OCI-LY1 (cell line): Measurements from ENCODE around the gene MRTFB.

Experiments used
- EZH2 ChIP-seq: fragments of 200-600 bp; sonication (generic), shearing (Covaris generic); IDR thresholded peaks from 2 replicates; pipeline ENCODE4 v1.8.0; 2017; ENCODE audit warnings: borderline replicate concordance, mixed run types, mild to moderate bottlenecking, antibody characterized with exemption, low read length, moderate library complexity, mixed read lengths
- TF ChIP-seq, protein P1 (sequence below): fragments of 200-600 bp; sonication (generic), shearing (Covaris generic); IDR thresholded peaks from 2 replicates; pipeline ENCODE4 v1.5.1; 2017; ENCODE audit warnings: mild to moderate bottlenecking, antibody characterized with exemption, low read length, moderate library complexity, mixed read lengths

DNA sequence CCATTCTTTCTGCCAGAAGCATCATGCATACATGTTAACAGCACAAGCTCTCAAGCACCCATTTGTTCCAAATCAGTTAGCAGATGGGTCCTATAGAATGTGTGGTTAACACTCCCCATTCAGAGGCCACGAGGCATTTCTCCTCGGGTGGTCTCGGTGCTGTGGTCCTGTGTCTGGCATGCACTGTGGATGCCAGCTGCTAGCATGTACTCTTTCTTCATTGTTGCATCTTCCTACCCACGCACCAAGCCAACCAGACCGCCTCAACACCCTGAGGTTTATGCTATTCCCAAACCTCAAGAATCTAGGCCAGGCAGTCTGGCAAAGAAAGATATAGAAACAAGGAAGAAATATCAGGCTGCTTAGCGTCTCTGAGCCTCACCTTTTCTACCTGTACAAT lies 27.8 kb upstream of the MRTFB start:
- TF ChIP-seq, protein P1, sequence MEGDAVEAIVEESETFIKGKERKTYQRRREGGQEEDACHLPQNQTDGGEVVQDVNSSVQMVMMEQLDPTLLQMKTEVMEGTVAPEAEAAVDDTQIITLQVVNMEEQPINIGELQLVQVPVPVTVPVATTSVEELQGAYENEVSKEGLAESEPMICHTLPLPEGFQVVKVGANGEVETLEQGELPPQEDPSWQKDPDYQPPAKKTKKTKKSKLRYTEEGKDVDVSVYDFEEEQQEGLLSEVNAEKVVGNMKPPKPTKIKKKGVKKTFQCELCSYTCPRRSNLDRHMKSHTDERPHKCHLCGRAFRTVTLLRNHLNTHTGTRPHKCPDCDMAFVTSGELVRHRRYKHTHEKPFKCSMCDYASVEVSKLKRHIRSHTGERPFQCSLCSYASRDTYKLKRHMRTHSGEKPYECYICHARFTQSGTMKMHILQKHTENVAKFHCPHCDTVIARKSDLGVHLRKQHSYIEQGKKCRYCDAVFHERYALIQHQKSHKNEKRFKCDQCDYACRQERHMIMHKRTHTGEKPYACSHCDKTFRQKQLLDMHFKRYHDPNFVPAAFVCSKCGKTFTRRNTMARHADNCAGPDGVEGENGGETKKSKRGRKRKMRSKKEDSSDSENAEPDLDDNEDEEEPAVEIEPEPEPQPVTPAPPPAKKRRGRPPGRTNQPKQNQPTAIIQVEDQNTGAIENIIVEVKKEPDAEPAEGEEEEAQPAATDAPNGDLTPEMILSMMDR = no peak
- TF ChIP-seq EZH2 = no peak
